ENCODE measurements around the gene RABL6. TPM values are rescaled to one million over a fixed set of nuclear protein-coding genes. Genes with fewer than 3 reads are reported as not detected.

The RABL6 gene
- polyA plus RNA-seq, 4 donors, result 75.5 to 114 (median 82.3) TPM

DNA sequence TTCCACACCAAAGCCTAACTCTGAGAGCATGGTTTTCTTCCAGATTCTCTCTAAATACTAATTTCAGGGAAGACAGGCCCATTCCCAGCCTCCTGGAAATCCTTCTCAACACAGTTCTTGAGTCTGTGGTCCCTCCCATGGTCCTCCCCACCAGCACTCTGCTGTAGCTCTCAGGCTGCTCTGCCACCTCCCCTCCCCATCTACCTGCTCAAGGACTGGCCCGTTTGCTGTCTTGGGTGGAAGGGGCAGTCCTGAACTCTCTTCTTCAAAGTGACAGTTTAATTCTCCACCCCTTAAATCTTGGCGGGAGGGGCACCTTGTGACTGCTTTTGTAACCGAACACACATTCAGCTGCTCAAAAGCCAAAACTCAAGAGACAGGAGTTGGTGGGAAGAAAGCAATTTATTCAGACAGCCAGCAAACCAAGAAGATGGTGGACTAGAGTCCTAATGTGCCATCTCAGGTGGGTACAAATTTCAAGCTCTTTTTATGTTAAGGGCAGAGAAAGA lies 35.8 kb upstream of the RABL6 start:
- Histone ChIP-seq H3K36me3 (ENCODE audit: control insufficient read depth in 3 of 3, insufficient read depth in 2 of 3, low read depth in 1 of 3, low read length in 3 of 3) (no peaks in the 10 kb centered on the region), H3K4me1 (ENCODE audit: control insufficient read depth in 3 of 3, insufficient read depth in 2 of 3, low read depth in 1 of 3, low read length in 2 of 3) (peaks cover 0 to 10% (median 0%) of the 10 kb centered on the region in 3 donors), H3K27ac (ENCODE audit: low read depth in 1 of 3, low read length in 2 of 3) (no peak overlapping the region), H3K4me3 (ENCODE audit: low read depth in 1 of 3, low read length in 3 of 3) (no peak overlapping the region), H3K9me3 (ENCODE audit: control insufficient read depth in 2 of 2, insufficient read depth in 1 of 2, low read depth in 1 of 2, low read length in 1 of 2) (peaks cover 1 to 26% of the 10 kb centered on the region in 2 donors), H3K27me3 (ENCODE audit: control insufficient read depth in 3 of 3, insufficient read depth in 3 of 3, low read length in 3 of 3) (no peaks in the 10 kb centered on the region)
- WGBS, 3 donors, result 74 to 77% (median 74%) methylated on average over 3 of the region's 3 CpGs
- DNase-seq, result no peak
- FAIRE-seq, result no peak

DNA sequence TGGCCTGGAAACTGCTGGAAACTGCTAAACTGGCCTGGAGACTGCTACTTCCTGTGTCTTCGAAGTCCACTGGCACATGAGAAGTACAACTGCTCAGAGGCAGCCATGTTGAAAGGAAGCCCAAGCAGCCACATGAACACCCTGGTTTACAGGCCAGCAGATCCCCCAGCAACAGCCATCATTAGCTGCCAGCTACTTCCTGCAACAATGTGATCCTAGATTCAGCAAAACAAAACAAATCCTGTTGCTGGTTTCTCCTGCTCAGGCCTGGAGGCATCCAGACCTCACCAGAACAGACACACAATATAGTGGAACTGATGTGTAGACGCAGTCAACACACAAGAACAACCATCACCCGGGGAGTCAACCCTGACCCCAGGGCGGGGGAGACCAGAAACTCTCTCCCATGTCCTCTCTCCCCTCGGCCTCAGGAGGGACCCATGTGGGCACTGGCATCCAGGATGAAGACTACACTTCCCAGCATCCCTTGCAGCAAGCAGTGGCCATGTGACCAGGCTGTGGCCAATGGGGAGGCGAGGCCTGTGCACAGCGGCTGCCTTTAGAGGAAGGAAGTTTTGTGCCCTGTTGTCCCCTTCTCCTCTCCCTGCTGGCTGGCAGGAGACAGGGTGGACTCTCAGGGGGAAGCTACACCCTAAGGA lies 34.2 kb upstream of the RABL6 start:
- Histone ChIP-seq H3K4me1 (ENCODE audit: control insufficient read depth in 3 of 3, insufficient read depth in 2 of 3, low read depth in 1 of 3, low read length in 2 of 3) (peaks cover 0 to 24% (median 0%) of the 10 kb centered on the region in 3 donors), H3K4me3 (ENCODE audit: low read depth in 1 of 3, low read length in 3 of 3) (no peak overlapping the region), H3K36me3 (ENCODE audit: control insufficient read depth in 3 of 3, insufficient read depth in 2 of 3, low read depth in 1 of 3, low read length in 3 of 3) (no peaks in the 10 kb centered on the region), H3K27ac (ENCODE audit: low read depth in 1 of 3, low read length in 2 of 3) (no peak overlapping the region), H3K9me3 (ENCODE audit: control insufficient read depth in 2 of 2, insufficient read depth in 1 of 2, low read depth in 1 of 2, low read length in 1 of 2) (peaks cover 1 to 22% of the 10 kb centered on the region in 2 donors), H3K27me3 (ENCODE audit: control insufficient read depth in 3 of 3, insufficient read depth in 3 of 3, low read length in 3 of 3) (no peaks in the 10 kb centered on the region)
- FAIRE-seq, result no peak
- no peak for DNase-seq
- WGBS, 3 donors, result 76 to 86% (median 84%) methylated on average over 7 of the region's 7 CpGs

DNA sequence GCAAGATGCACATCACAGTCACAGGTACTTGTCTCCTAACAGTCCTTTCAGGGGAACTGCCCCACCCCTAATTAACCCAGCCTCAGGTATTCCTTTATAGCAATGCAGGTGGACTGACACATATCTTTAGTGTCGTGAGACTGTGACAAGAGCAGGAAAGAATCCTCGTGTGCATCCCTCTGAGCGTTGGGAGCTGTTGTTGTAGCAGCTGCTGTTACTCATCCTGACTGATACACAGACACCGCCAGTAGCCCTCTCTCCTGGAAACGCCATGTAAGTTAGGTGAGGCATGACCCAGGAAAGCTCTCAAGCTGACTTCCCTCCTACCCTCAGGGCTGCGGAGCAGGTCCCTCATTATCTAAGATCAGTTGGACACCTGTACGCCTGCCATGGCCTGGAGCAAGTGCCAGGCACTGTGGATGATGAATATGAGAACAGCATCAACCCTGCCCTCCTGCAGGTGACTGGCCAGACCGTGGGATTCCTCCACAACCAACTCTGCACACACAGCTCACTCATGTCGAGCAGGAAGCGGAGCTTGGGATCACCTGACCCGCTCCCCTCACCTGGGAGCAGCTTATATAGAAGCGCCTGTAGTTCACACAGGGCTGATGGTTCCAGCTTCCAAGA lies 33.2 kb upstream of the RABL6 start:
- Histone ChIP-seq H3K9me3 (ENCODE audit: control insufficient read depth in 2 of 2, insufficient read depth in 1 of 2, low read depth in 1 of 2, low read length in 1 of 2) (peaks cover 1 to 22% of the 10 kb centered on the region in 2 donors), H3K36me3 (ENCODE audit: control insufficient read depth in 3 of 3, insufficient read depth in 2 of 3, low read depth in 1 of 3, low read length in 3 of 3) (no peaks in the 10 kb centered on the region), H3K27ac (ENCODE audit: low read depth in 1 of 3, low read length in 2 of 3) (no peak overlapping the region), H3K27me3 (ENCODE audit: control insufficient read depth in 3 of 3, insufficient read depth in 3 of 3, low read length in 3 of 3) (no peaks in the 10 kb centered on the region), H3K4me1 (ENCODE audit: control insufficient read depth in 3 of 3, insufficient read depth in 2 of 3, low read depth in 1 of 3, low read length in 2 of 3) (peaks cover 0 to 27% (median 0%) of the 10 kb centered on the region in 3 donors), H3K4me3 (ENCODE audit: low read depth in 1 of 3, low read length in 3 of 3) (no peak overlapping the region)
- DNase-seq (no peak), FAIRE-seq (no peak)
- WGBS, 3 donors, result 88 to 94% (median 89%) methylated on average over 12 of the region's 12 CpGs

DNA sequence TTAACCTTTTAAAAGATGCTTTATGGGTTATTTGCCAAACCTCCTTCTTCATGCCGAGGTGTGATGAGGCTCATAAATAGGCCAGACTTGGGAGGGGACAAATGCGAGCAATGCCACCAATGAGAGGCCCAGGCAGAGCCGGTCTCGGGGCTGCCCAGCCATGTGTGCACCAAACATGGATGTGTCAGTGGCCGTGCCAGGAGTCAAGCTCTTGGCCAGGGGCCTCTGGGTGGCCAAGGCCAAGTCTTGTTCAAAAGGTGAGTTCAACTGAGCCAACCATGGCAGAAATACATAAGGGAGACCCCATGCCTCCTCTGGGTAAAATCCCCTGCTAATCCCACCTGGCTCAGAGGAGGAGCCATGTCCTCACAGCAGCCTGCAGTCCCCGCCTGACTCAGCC lies 32.6 kb upstream of the RABL6 start:
- Histone ChIP-seq H3K4me1 (ENCODE audit: control insufficient read depth in 3 of 3, insufficient read depth in 2 of 3, low read depth in 1 of 3, low read length in 2 of 3) (peaks cover 0 to 24% (median 0%) of the 10 kb centered on the region in 3 donors), H3K27ac (ENCODE audit: low read depth in 1 of 3, low read length in 2 of 3) (no peak overlapping the region), H3K36me3 (ENCODE audit: control insufficient read depth in 3 of 3, insufficient read depth in 2 of 3, low read depth in 1 of 3, low read length in 3 of 3) (no peaks in the 10 kb centered on the region), H3K27me3 (ENCODE audit: control insufficient read depth in 3 of 3, insufficient read depth in 3 of 3, low read length in 3 of 3) (no peaks in the 10 kb centered on the region), H3K4me3 (ENCODE audit: low read depth in 1 of 3, low read length in 3 of 3) (no peak overlapping the region), H3K9me3 (ENCODE audit: control insufficient read depth in 2 of 2, insufficient read depth in 1 of 2, low read depth in 1 of 2, low read length in 1 of 2) (peaks cover 1 to 22% of the 10 kb centered on the region in 2 donors)
- FAIRE-seq (no peak), DNase-seq (no peak)
- 74 to 98% (median 78%) methylated on average over 6 of the region's 6 CpGs for WGBS, 3 donors

DNA sequence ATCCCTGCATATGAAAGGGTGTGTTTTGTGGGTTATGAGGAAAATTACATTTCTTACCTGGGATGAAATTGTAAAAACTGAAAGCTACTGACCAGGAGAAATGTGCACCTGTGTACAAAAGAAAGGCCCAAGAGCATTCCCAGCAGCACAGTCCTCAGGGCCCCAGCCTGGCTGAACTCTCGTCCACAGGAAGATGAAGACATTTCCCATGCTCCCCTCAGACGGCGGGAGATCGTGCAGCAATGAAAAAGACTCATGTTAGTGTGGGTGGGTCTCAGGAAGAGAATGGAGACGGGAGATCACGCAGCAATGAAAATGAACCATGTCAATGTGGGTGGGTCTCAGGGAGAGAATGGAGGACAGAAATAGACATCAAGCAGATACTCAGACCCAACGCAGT lies 30.8 kb upstream of the RABL6 start:
- no peak for DNase-seq
- H3K9me3 ChIP-seq (ENCODE audit: control insufficient read depth in 2 of 2, insufficient read depth in 1 of 2, low read depth in 1 of 2, low read length in 1 of 2), result peaks cover 1 to 22% of the 10 kb centered on the region in 2 donors
- H3K27ac ChIP-seq (ENCODE audit: low read depth in 1 of 3, low read length in 2 of 3), result peak overlapping the region in 1 of 3 donors; percentile 67
- H3K4me1 ChIP-seq (ENCODE audit: control insufficient read depth in 3 of 3, insufficient read depth in 2 of 3, low read depth in 1 of 3, low read length in 2 of 3), result peaks cover 0 to 24% (median 0%) of the 10 kb centered on the region in 3 donors
- no peak for FAIRE-seq
- H3K4me3 ChIP-seq (ENCODE audit: low read depth in 1 of 3, low read length in 3 of 3), result no peak overlapping the region
- H3K27me3 ChIP-seq (ENCODE audit: control insufficient read depth in 3 of 3, insufficient read depth in 3 of 3, low read length in 3 of 3), result no peaks in the 10 kb centered on the region
- 21 to 37% (median 37%) methylated on average over 7 of the region's 7 CpGs for WGBS, 3 donors
- no peaks in the 10 kb centered on the region for H3K36me3 ChIP-seq (ENCODE audit: control insufficient read depth in 3 of 3, insufficient read depth in 2 of 3, low read depth in 1 of 3, low read length in 3 of 3)

DNA sequence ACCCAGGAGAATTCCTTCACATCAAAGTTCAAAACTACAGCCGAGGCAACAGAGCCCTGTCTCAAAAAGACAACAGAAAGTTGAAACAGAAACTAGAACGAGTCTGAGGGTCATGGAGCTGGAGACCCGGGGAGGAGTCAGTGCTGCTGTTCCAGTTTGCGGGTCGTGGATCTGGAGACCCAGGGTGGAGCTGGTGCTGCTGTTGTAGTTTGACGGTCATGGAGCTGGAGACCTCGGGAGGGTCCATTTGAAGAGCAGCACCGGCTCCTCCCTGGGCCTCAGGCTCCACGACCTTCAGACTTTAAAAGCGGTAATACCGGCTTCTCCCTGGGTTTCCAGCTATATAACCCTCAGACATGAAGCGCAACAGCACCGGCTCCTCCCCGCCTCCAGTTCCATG lies 30.4 kb upstream of the RABL6 start:
- 17 to 51% (median 33%) methylated on average over 14 of the region's 14 CpGs for WGBS, 3 donors
- Histone ChIP-seq H3K4me1 (ENCODE audit: control insufficient read depth in 3 of 3, insufficient read depth in 2 of 3, low read depth in 1 of 3, low read length in 2 of 3) (peaks cover 0 to 24% (median 0%) of the 10 kb centered on the region in 3 donors), H3K27ac (ENCODE audit: low read depth in 1 of 3, low read length in 2 of 3) (peak overlapping the region in 1 of 3 donors; percentile 67), H3K36me3 (ENCODE audit: control insufficient read depth in 3 of 3, insufficient read depth in 2 of 3, low read depth in 1 of 3, low read length in 3 of 3) (no peaks in the 10 kb centered on the region), H3K4me3 (ENCODE audit: low read depth in 1 of 3, low read length in 3 of 3) (peak overlapping the region in 1 of 3 donors; percentile 1), H3K27me3 (ENCODE audit: control insufficient read depth in 3 of 3, insufficient read depth in 3 of 3, low read length in 3 of 3) (no peaks in the 10 kb centered on the region), H3K9me3 (ENCODE audit: control insufficient read depth in 2 of 2, insufficient read depth in 1 of 2, low read depth in 1 of 2, low read length in 1 of 2) (peaks cover 1 to 22% of the 10 kb centered on the region in 2 donors)
- DNase-seq, result peak; percentile 79 to 95
- FAIRE-seq, result no peak

DNA sequence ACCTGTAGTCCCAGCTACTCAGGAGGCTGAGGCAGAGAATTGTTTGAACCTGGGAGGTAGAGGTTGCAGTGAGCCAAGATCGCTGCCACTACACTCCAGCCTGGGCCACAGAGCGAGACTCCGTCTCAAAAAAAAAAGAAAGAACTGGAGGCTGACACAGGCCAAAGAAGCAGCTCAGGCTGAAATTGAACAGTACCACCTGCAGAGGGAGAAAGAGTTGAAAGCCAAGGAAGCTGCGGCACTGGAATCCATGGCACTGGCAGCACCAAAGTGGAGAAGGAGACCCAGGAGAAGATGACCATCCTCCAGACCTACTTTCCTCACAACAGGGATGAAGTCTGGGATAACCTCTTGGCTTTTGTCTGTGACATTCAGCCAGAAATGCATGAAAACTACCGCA lies 27.9 kb upstream of the RABL6 start:
- H3K4me3 ChIP-seq (ENCODE audit: low read depth in 1 of 3, low read length in 3 of 3), result no peak overlapping the region
- H3K36me3 ChIP-seq (ENCODE audit: control insufficient read depth in 3 of 3, insufficient read depth in 2 of 3, low read depth in 1 of 3, low read length in 3 of 3), result no peaks in the 10 kb centered on the region
- WGBS, 3 donors, result 75 to 91% (median 85%) methylated on average over 5 of the region's 5 CpGs
- DNase-seq (no peak), FAIRE-seq (no peak)
- peaks cover 0 to 5% of the 10 kb centered on the region in 2 donors for H3K9me3 ChIP-seq (ENCODE audit: control insufficient read depth in 2 of 2, insufficient read depth in 1 of 2, low read depth in 1 of 2, low read length in 1 of 2)
- H3K27ac ChIP-seq (ENCODE audit: low read depth in 1 of 3, low read length in 2 of 3), result no peak overlapping the region
- peaks cover 0 to 33% (median 0%) of the 10 kb centered on the region in 3 donors for H3K4me1 ChIP-seq (ENCODE audit: control insufficient read depth in 3 of 3, insufficient read depth in 2 of 3, low read depth in 1 of 3, low read length in 2 of 3)
- no peaks in the 10 kb centered on the region for H3K27me3 ChIP-seq (ENCODE audit: control insufficient read depth in 3 of 3, insufficient read depth in 3 of 3, low read length in 3 of 3)

DNA sequence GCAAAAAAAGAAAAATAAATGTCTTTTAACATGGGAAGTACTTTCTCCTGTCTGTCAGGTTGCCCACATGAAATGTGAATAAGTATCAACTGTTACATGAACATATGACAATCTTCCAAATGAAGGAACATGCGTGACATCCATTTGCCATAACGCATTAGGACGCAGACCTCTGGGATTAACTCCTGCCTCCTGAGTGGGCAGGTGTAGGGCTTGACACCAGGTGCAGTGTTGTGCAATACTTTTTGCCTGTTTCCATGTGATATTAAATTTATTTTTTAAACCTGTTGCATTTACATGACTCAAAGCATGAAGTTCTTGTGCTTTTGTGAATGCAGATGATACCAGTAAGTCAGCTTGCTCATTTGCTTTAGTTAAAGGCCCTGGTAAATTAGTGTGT lies 25.3 kb upstream of the RABL6 start:
- no peak for FAIRE-seq
- no peaks in the 10 kb centered on the region for H3K36me3 ChIP-seq (ENCODE audit: control insufficient read depth in 3 of 3, insufficient read depth in 2 of 3, low read depth in 1 of 3, low read length in 3 of 3)
- H3K9me3 ChIP-seq (ENCODE audit: control insufficient read depth in 2 of 2, insufficient read depth in 1 of 2, low read depth in 1 of 2, low read length in 1 of 2), result peaks cover 0 to 5% of the 10 kb centered on the region in 2 donors
- peaks cover 0 to 36% (median 1%) of the 10 kb centered on the region in 3 donors for H3K4me1 ChIP-seq (ENCODE audit: control insufficient read depth in 3 of 3, insufficient read depth in 2 of 3, low read depth in 1 of 3, low read length in 2 of 3)
- no peak for DNase-seq
- H3K27ac ChIP-seq (ENCODE audit: low read depth in 1 of 3, low read length in 2 of 3), result no peak overlapping the region
- H3K27me3 ChIP-seq (ENCODE audit: control insufficient read depth in 3 of 3, insufficient read depth in 3 of 3, low read length in 3 of 3), result no peaks in the 10 kb centered on the region
- WGBS, 3 donors, result 80 to 92% (median 89%) methylated on average over 3 of the region's 3 CpGs
- H3K4me3 ChIP-seq (ENCODE audit: low read depth in 1 of 3, low read length in 3 of 3), result no peak overlapping the region
